Measurements from ENCODE around the gene ZYX.

GRCh38 chr7:143362131-143363015 is 18.8 kb upstream of the ZYX start, which contains the start of gene FAM131B:
- TF ChIP-seq CTCF (IDR thresholded peaks at IDR 0.05; ENCODE audit: poor library complexity), result no peak
- TF ChIP-seq EZH2 (IDR thresholded peaks at IDR 0.05; ENCODE audit: borderline replicate concordance), result no peak
